Subcutaneous abdominal adipose tissue (tissue), 5 donors: ENCODE measurements around the gene GGA1.

Source experiments
- H3K27ac ChIP-seq: one replicate; pipeline ENCODE4 v1.7.0; 2013; ENCODE audit warnings: low read depth, mild to moderate bottlenecking, inconsistent platforms, low read length, moderate library complexity
- H3K27me3 ChIP-seq, 5 donors: one replicate each; pipeline ENCODE4 v1.7.0; 2013; ENCODE audit warnings: low read length in 5 of 5, inconsistent platforms in 1 of 5; ENCODE audit not compliant: control insufficient read depth in 5 of 5, insufficient read depth in 4 of 5
- H3K36me3 ChIP-seq, 5 donors: one replicate each; pipeline ENCODE4 v1.7.0; 2013; ENCODE audit warnings: low read length in 5 of 5; ENCODE audit not compliant: control insufficient read depth in 5 of 5, insufficient read depth in 5 of 5
- H3K4me1 ChIP-seq, 5 donors: one replicate each; pipeline ENCODE4 v1.7.0; 2013; ENCODE audit warnings: low read length in 5 of 5, mild to moderate bottlenecking in 3 of 5, moderate library complexity in 1 of 5; ENCODE audit not compliant: control insufficient read depth in 5 of 5, insufficient read depth in 5 of 5
- H3K4me3 ChIP-seq, 5 donors: one replicate each; pipeline ENCODE4 v1.7.0; 2013; ENCODE audit warnings: low read length in 5 of 5, low read depth in 1 of 5
- H3K9ac ChIP-seq, 5 donors: one replicate each; pipeline ENCODE4 v1.7.0; 2013; ENCODE audit warnings: low read length in 5 of 5, mild to moderate bottlenecking in 4 of 5, moderate library complexity in 3 of 5
- H3K9me3 ChIP-seq, 5 donors: one replicate each; pipeline ENCODE4 v1.7.0; 2013; ENCODE audit warnings: low read length in 5 of 5; ENCODE audit not compliant: control insufficient read depth in 5 of 5
- donor health status: healthy.
- donor health status: healthy.
- donor health status: healthy.
- donor health status: healthy.
- donor health status: healthy.

GGA1 gene

DNA sequence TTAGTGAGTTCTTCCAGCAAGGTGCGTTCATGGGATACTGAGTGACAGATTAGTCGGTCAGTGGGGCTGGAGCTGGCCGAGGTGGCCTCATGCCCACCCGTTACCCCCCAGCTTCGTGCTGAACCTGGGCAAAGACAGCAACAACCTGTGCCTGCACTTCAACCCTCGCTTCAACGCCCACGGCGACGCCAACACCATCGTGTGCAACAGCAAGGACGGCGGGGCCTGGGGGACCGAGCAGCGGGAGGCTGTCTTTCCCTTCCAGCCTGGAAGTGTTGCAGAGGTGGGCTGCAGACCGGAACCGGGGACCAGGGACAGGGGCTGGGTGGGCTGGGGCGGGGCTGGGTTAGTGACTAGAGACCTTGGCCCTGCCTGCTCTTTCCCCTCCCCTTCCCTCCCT is 69.7 kb downstream of the GGA1 start:
- Histone ChIP-seq H3K4me3 (peak overlapping the region in 3 of 5 donors; percentile 42 to 52 (median 49)), H3K27me3 (no peaks in the 10 kb centered on the region), H3K9ac (peak overlapping the region in 3 of 5 donors; percentile 21 to 68 (median 29)), H3K9me3 (no peaks in the 10 kb centered on the region), H3K4me1 (peaks cover 15 to 55% (median 52%) of the 10 kb centered on the region in 5 donors), H3K27ac (peak overlapping the region; percentile 100), H3K36me3 (peaks cover 0 to 19% (median 18%) of the 10 kb centered on the region in 5 donors)

DNA sequence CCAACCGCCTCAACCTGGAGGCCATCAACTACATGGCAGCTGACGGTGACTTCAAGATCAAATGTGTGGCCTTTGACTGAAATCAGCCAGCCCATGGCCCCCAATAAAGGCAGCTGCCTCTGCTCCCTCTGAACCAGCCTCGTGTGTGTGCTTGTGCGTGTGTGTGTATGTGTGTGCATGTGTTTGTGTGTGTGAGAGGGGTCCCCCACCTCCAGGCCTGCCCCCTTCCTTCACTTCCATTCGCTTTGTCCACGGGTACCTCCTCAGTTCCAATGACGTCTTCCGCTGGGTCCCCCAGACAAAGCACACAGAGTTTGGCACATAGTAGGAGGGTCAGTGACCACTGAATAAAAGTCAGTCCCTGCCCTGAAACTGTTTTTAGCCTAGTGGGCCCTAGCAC is 71.0 kb downstream of the GGA1 start:
- Histone ChIP-seq H3K9me3 (no peaks in the 10 kb centered on the region), H3K4me1 (peaks cover 15 to 45% (median 43%) of the 10 kb centered on the region in 5 donors), H3K27me3 (no peaks in the 10 kb centered on the region), H3K9ac (no peak overlapping the region), H3K36me3 (peaks cover 0 to 19% (median 18%) of the 10 kb centered on the region in 5 donors), H3K27ac (peak overlapping the region; percentile 37), H3K4me3 (no peak overlapping the region)

DNA sequence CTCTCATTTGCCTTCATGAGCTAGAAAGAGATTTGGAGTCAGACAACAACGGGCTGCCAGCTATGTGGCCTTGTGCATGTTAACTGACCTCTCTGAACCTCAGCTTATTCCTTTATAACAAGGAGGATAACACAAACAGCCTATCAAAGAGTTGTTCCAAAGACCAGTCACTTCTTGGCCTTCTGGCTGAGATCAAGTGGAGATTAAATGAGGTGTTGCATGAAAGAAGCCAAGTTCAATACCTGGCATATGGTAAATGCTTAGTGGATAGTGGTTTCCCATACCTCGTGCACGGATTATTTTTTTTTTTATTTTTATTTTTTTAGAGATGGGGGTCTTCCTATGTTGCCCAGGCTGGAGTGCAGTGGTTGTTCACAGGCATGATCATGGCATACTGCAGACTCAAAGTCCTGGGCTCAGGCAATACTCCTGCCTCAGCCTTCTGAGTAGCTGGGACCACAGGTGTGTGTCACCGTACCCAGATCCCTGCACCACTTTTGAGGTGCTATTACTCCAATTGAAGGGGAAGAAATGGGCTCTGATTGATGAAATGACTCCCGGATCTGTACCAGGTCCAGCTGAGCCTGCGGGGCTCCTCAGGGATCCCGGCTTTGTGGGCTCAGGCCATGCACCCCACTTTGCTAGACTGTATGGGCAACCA is 71.7 kb downstream of the GGA1 start:
- Histone ChIP-seq H3K4me1 (peaks cover 15 to 39% (median 37%) of the 10 kb centered on the region in 5 donors), H3K27me3 (no peaks in the 10 kb centered on the region), H3K9ac (no peak overlapping the region), H3K4me3 (no peak overlapping the region), H3K9me3 (no peaks in the 10 kb centered on the region), H3K27ac (peak overlapping the region; percentile 37), H3K36me3 (peaks cover 0 to 19% (median 18%) of the 10 kb centered on the region in 5 donors)

- Histone ChIP-seq H3K36me3 (peaks cover 0 to 19% (median 18%) of the 10 kb centered on the region in 5 donors), H3K4me1 (peaks cover 12 to 39% (median 37%) of the 10 kb centered on the region in 5 donors), H3K27me3 (no peaks in the 10 kb centered on the region), H3K27ac (peak overlapping the region; percentile 23), H3K9me3 (no peaks in the 10 kb centered on the region), H3K4me3 (no peak overlapping the region), H3K9ac (no peak overlapping the region)
Measured at GRCh38 chr22:37681001-37681424, 72.4 kb downstream of the GGA1 start.

DNA sequence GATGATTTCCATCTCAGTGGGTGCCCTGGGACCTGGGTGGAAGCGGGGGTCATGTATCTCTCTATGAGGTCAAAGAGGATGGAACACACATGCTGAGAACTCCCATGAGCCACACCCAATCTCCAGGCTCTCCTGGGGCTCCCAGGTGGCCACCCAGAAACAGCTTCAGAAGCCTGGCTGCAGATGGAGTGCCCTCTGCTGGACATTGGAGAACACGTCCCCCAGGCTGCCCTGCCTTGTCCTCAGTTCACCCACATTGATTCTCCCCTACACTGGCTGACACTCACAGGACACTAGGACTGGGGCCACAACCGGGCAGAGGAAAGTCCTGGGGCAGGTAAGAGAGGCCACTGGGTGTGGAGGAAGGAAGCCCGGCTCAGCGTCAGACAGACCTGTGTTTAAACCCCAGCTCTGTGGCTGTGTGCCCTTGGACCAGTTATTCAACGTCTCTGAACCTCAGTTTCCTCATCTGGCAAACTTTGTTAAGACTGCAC is 73.0 kb downstream of the GGA1 start:
- Histone ChIP-seq H3K27ac (no peak overlapping the region), H3K4me3 (no peak overlapping the region), H3K36me3 (peaks cover 0 to 19% (median 18%) of the 10 kb centered on the region in 5 donors), H3K4me1 (peaks cover 10 to 37% (median 35%) of the 10 kb centered on the region in 5 donors), H3K27me3 (no peaks in the 10 kb centered on the region), H3K9me3 (no peaks in the 10 kb centered on the region), H3K9ac (peak overlapping the region in 1 of 5 donors; percentile 14)
